AG04449 (cell line): ENCODE data around the gene CRY2.
A peak's percentile ranks its signal among the peaks of the same experiment; 100 is the strongest.
"Not testable (repeated sequence)": the region's sequence is repeated elsewhere in the genome, so short reads cannot be mapped to it uniquely, and the experiment has no call there.

Experiments used
- CTCF ChIA-PET: fragments of 350-600 bp; formaldehyde crosslinking; extraction: SDS; loops from one replicate; lab custom pipeline; 2021; ENCODE audit warnings: antibody characterized with exemption; lab: Yijun Ruan, JAX
- POLR2A ChIA-PET: fragments of 400-600, 350-600 bp; formaldehyde crosslinking; extraction: SDS; loops from one replicate; lab custom pipeline; 2020; ENCODE audit warnings: antibody characterized with exemption, inconsistent platforms; lab: Yijun Ruan, JAX
- DNase-seq: peaks from one replicate; pipeline ENCODE4 v3.0.0-alpha.2; 2010; ENCODE audit warnings: low read depth, low spot score
- H3K4me3 ChIP-seq: 2 replicates; pipeline ENCODE4 v1.5.1; 2011; ENCODE audit warnings: low read depth, mild to moderate bottlenecking, control low read depth, low read length
- CTCF ChIP-seq: IDR thresholded peaks from one replicate; pipeline ENCODE4 v1.5.1; 2011; ENCODE audit warnings: mild to moderate bottlenecking, moderate library complexity, low read length, control low read depth, inconsistent platforms; ENCODE audit not compliant: insufficient read depth; ENCODE audit errors: missing control alignments

The CRY2 gene

DNA sequence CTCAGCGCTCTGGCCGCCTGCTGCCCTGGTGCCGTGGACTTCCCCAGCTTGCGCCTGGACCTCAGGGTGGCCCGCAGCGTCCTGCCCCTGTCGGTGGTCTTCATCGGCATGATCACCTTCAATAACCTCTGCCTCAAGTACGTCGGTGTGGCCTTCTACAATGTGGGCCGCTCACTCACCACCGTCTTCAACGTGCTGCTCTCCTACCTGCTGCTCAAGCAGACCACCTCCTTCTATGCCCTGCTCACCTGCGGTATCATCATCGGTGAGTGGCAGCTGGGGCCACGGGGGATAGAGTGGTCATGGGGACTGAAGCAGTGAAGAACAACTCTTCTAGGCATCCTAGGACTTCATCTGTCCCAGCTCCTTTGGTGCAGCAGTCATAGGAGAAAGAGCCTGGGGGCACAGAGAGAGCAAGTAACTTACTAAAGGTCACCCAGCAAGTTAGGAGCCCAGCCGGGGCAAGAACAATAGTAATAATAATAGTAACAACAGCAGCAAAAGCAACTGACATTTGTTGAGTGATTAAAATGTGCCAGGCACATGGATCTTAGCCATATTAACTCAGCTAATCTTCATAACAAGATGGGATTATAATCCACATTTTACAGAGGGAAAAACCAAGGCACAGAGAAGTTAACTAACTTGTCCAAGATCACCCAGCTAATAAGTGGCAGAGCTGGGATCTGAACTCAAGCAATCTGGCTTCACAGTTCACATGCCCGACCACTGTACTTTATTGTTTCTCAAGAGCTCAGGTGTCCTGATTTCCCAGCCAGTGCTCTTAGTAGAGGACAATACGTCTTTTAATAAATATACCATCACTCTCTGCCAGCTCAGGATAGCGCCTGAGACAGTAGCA lies 41.0 kb upstream of the CRY2 start:
- TF ChIP-seq CTCF, result no peak
- DNase-seq, result no peak
- ChIA-PET POLR2A (interaction anchor here (0.6 to 1.0 kb wide), 3 partner anchors 53 to 963 kb away, joined by 3 to 5 read pairs (median 3); partner anchors contain the start of gene PEX16), CTCF (interaction anchor here (0.8 to 1.7 kb wide), 5 partner anchors 8 to 36 kb away, joined by 3 to 7 read pairs (median 3); no protein-coding TSS in a partner anchor)
- peak overlapping the region; percentile 88 for H3K4me3 ChIP-seq

DNA sequence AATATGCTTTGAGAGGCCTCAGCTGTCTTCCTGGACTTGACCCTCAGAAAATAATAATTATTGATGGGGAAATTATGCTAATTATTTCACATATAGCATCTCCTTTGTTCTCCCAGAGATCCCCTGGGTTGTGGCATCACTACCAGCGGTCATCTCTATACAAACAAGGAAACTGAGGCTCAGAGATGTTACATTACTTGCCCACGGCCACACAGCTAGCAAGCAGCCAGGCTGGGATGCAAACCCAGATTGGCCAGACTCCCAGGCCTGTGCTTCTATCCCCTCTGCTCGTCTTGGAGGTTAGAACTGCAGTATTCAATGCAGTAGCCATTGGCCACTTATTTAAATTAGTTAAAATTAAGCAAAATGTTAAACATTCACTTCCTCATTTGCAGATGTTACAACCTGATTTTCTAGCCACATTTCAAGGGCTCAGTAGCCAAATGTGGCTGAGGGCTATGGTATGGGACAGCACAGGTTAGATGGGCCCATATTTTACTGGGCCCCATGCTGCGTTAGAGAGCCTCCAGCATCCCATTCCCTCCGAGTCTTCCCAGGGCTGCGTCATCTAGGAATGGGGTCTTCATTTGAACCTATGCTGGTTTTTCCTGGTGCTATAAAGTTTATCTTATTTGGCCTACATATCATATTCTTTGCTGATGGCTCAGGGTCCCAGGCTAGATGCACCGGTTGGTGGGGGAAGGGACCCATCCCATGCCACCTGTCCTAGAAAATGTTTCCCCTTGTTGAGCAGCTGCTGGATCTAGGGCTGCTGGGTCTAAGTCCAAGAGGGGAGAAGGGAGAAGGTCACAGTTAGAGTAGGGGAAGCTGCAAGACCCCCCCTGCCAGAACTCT lies 40.1 kb upstream of the CRY2 start:
- POLR2A ChIA-PET, result no interaction called here

DNA sequence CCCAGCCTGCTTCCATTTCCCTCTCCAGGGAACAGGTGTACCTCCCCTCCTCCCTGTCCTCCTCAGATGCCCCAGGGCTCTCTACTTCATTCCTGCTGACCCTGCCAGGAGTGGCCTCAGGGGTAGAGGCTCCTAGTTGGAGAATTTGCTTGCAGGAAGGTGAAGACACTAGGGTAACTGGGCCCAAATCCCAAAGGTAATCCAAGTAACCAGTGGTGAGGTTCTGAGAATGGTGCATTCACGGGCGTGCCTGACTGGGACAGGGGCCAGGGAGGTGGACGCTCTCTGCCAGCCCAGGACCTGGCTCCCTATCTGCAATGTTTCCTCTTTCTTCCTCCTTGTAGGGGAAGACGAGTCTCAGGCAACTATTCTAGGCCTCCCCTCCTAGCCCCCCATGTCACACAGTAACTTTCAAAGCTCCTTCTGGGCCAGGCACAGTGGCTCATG lies 39.5 kb upstream of the CRY2 start:
- ChIA-PET CTCF (no interaction called here), POLR2A (no interaction called here)
- no peak for TF ChIP-seq CTCF
- peak overlapping the region; percentile 88 for H3K4me3 ChIP-seq
- no peak for DNase-seq

More for the DNA sequence above, 40.1 kb upstream of the CRY2 start:
- no peak for DNase-seq
- H3K4me3 ChIP-seq, result peak overlapping the region; percentile 88
- CTCF ChIA-PET, result interaction anchor here (1.1 to 1.5 kb wide), 2 partner anchors 35 to 36 kb away, joined by 3 to 7 read pairs; no protein-coding TSS in a partner anchor
- TF ChIP-seq CTCF, result no peak

GRCh38 chr11:45808427-45808826 lies 38.8 kb upstream of the CRY2 start:
- POLR2A ChIA-PET, DNase-seq, H3K4me3 ChIP-seq, CTCF ChIA-PET: not testable (repeated sequence)

DNA sequence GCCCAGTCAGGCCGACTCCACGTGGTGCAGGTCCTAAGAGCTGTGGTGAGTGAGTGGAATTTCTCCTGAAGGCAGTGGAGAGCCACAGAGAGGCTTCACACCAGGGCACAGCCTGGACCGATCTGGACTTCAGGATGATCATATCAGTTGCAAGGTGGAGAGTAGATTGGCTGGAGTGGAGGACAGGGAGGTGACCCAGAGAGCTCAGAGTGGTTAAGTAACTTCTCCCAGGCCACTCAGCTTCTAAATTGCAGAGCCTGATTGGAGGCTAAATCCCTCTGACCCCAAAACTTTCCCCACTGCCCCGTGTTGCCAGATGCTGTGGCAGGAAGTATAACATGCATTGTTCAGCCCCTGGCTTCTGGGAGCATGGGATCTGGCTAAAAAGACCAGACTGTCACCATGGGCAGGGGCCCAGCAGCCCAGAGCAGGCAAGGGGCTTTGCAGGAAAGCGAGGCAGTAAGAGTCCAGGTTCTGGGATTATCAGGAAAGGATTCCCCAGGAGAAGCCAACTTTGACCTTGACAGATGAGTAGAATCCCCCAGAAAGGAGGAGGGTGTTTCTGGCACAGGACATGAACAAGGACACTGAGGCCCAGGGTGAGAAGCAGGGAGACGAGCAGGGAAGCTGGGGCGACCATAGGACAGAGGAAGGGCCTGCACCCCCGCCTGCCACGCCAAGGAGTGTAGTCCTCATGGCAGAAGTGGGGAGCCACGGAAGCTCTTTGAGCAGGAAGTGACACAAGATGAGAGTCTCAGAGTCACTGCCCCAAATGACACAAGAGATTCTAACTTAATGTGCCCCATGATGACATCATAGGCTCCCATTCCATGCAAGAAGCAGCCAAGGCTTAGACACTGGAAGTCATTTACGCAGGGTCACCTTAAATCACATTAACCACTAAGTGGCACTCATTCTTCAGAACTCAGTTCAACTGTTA lies 37.5 kb upstream of the CRY2 start:
- no peak for DNase-seq
- no peak for TF ChIP-seq CTCF
- H3K4me3 ChIP-seq, result no peak overlapping the region
- ChIA-PET CTCF (interaction anchor here (1.2 to 1.3 kb wide), 2 partner anchors 12 to 39 kb away, joined by 3 read pairs; no protein-coding TSS in a partner anchor), POLR2A (no interaction called here)
